PC-9 (cell line): ENCODE results near the gene OGG1. TPM values are rescaled to one million over a fixed set of nuclear protein-coding genes. Genes with fewer than 3 reads are reported as not detected.

Source experiments
- BruUV-seq: library from RNA; stranded (reverse); fragments of 400-500 nt; replicated peaks from 2 replicates; lab custom pipeline; 2021; lab: Mats Ljungman, UMichigan
- CTCF ChIA-PET: fragments of 300-600 bp; sonication (Branson Sonifier 250); formaldehyde crosslinking; loops from one replicate; lab custom pipeline; 2022; ENCODE audit warnings: antibody characterized with exemption; lab: Charles Lee
- POLR2A ChIA-PET: fragments of 300-600 bp; sonication (Branson Sonifier 250); formaldehyde crosslinking; loops from one replicate; lab custom pipeline; 2022; ENCODE audit warnings: antibody characterized with exemption; ENCODE audit not compliant: unreplicated experiment; lab: Charles Lee
- DNase-seq, 2 experiments: peaks; one replicate each; pipeline versions ENCODE4 v3.0.0 to v3.0.0-alpha.2; 2015 to 2022; ENCODE audit warnings: mixed read lengths in 1 of 2
- H2AFZ ChIP-seq: fragments of 200-600 bp; sonication (generic); 2 replicates; pipeline ENCODE4 v1.8.1; 2017; ENCODE audit warnings: antibody characterized with exemption
- H3F3A ChIP-seq: fragments of 200-600 bp; sonication (generic); 2 replicates; pipeline ENCODE4 v1.8.1; 2017; ENCODE audit warnings: antibody characterized with exemption, mild to moderate bottlenecking, low read depth; ENCODE audit not compliant: insufficient read depth
- H3K27ac ChIP-seq: fragments of 200-600 bp; sonication (generic); 2 replicates; pipeline ENCODE4 v1.6.1; 2016; ENCODE audit warnings: mixed run types
- H3K27me3 ChIP-seq: fragments of 200-600 bp; sonication (generic); 2 replicates; pipeline ENCODE4 v1.6.1; 2016; ENCODE audit warnings: low read depth, mixed run types; ENCODE audit not compliant: insufficient read depth
- H3K36me3 ChIP-seq: fragments of 200-600 bp; sonication (generic); 2 replicates; pipeline ENCODE4 v1.6.1; 2016; ENCODE audit warnings: low read depth, mixed run types
- H3K4me1 ChIP-seq: fragments of 200-600 bp; sonication (generic); replicated peaks from 2 replicates; pipeline ENCODE4 v1.6.1; 2016; ENCODE audit warnings: mixed run types; ENCODE audit not compliant: insufficient read depth
- H3K4me2 ChIP-seq: fragments of 200-600 bp; sonication (generic); 2 replicates; pipeline ENCODE4 v1.6.1; 2017; ENCODE audit warnings: mixed run types
- H3K4me3 ChIP-seq: fragments of 200-600 bp; sonication (generic); 2 replicates; pipeline ENCODE4 v1.6.1; 2016; ENCODE audit warnings: mixed run types
- H3K79me2 ChIP-seq: fragments of 200-600 bp; sonication (generic); 2 replicates; pipeline ENCODE4 v1.6.1; 2017; ENCODE audit warnings: low read depth, mixed run types
- H3K9me2 ChIP-seq: fragments of 200-600 bp; sonication (generic); 2 replicates; pipeline ENCODE4 v1.8.1; 2017; ENCODE audit warnings: mild to moderate bottlenecking; ENCODE audit not compliant: insufficient read depth
- H3K9me3 ChIP-seq: fragments of 200-600 bp; sonication (generic); 2 replicates; pipeline ENCODE4 v1.8.1; 2016; ENCODE audit warnings: low read depth; ENCODE audit not compliant: insufficient read depth
- H4K20me1 ChIP-seq: fragments of 200-600 bp; sonication (generic); 2 replicates; pipeline ENCODE4 v1.8.1; 2017; ENCODE audit not compliant: insufficient read depth
- EZH2 ChIP-seq: fragments of 200-600 bp; sonication (generic); IDR thresholded peaks from 2 replicates; pipeline ENCODE4 v1.8.0; 2017; ENCODE audit warnings: antibody characterized with exemption, low read depth
- intact Hi-C: fragments of 100-400 bp; cut with micrococcal nuclease; formaldehyde crosslinking; loops from one replicate; pipeline ENCODE4 v1.10.0; 2022; ENCODE audit not compliant: unreplicated experiment
- total RNA-seq: library from RNA; stranded (reverse); gene quantifications from 2 replicates; pipeline ENCODE4 v1.2.3, GENCODE V29; 2021
- TF ChIP-seq, protein P1 (sequence below): fragments of 200-600 bp; sonication (generic); conservative IDR thresholded peaks from 2 replicates; pipeline ENCODE4 v1.6.1; 2017; ENCODE audit warnings: mixed run types, antibody characterized with exemption, mild to moderate bottlenecking, moderate library complexity

Gene OGG1
- total RNA-seq, 1 experiment from 2014 or later: 22.1 TPM

DNA sequence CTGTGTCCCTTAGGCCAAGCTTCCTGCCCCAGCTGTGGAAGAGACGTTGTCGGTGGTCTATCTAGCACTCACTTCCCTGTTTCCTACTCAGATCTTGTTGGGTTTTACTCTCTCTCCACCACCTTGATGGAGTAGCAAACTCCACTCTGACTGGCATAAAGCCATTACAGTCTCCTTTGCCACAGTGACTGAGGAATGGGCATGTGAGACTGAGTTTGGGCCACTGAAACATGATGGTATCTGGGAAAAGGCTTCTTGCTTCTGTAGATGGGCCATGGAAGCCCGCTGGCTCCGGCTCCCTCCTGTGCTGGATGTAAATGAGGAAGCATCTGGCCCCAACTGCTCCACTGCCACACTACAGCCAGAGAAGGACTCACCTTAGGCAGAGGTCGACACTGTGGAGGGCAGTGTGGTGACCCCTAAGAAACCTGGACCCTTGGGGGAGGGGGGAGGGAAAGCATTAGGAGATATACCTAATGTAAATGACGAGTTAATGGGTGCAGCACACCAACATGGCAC lies 29.4 kb downstream of the OGG1 start:
- no peaks in the 10 kb centered on the region for H3K79me2 ChIP-seq
- TF ChIP-seq, protein P1, sequence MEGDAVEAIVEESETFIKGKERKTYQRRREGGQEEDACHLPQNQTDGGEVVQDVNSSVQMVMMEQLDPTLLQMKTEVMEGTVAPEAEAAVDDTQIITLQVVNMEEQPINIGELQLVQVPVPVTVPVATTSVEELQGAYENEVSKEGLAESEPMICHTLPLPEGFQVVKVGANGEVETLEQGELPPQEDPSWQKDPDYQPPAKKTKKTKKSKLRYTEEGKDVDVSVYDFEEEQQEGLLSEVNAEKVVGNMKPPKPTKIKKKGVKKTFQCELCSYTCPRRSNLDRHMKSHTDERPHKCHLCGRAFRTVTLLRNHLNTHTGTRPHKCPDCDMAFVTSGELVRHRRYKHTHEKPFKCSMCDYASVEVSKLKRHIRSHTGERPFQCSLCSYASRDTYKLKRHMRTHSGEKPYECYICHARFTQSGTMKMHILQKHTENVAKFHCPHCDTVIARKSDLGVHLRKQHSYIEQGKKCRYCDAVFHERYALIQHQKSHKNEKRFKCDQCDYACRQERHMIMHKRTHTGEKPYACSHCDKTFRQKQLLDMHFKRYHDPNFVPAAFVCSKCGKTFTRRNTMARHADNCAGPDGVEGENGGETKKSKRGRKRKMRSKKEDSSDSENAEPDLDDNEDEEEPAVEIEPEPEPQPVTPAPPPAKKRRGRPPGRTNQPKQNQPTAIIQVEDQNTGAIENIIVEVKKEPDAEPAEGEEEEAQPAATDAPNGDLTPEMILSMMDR: no peak
- TF ChIP-seq EZH2: no peak
- 0 out of 2 replicates have a peak, but pooled peaks cover 3% of the 10 kb centered on the region for H3F3A ChIP-seq
- intact Hi-C loops: no loop called here
- no peaks in the 10 kb centered on the region; the same call in 1 of the 2 replicates for H4K20me1 ChIP-seq
- no peak overlapping the region for H3K27ac ChIP-seq
- no peak overlapping the region for H2AFZ ChIP-seq
- BruUV-seq: no TSS peak
- H3K9me2 ChIP-seq: no peaks in the 10 kb centered on the region
- H3K27me3 ChIP-seq: no peaks in the 10 kb centered on the region
- POLR2A ChIA-PET: no interaction called here
- DNase-seq: no peak
- no peak overlapping the region for H3K4me3 ChIP-seq
- no peak overlapping the region for H3K4me2 ChIP-seq
- no peaks in the 10 kb centered on the region for H3K4me1 ChIP-seq
- CTCF ChIA-PET: no interaction called here
- no peaks in the 10 kb centered on the region for H3K9me3 ChIP-seq
- H3K36me3 ChIP-seq: no peaks in the 10 kb centered on the region

DNA sequence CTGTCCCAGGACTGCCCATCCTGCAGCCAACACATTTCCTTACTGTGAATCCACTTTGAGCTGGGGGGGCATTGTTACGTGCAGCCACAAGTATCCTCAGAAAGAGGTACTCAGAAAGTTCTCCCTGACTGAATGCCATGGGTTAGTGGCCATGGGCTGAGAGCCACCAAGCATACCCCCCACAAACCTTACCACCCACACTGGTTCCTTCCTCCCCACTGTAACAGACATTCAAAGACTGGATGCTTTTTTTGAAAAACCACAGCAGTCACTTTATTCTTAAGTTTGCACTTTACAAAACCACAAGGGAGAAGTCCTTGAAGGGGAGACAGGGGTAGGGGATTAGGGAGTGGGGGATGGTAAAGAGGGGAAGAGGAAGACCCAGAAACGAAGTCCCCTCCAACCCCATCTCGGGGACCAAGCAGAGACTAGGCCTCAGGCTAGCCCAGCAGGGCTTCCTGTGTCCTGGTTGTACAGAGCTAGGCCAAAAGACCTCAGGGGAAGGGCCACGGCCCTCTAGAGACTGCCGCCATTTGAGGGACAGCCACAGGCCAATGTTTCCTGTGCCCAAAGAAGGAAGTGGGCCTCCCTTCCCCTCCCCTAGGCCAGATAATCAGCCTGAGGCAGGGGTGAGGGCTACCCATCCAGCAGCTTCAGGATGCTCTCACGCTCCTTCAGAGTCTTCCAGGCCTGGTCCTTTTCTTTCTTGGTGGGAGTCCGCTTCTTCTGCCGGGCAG lies 30.1 kb downstream of the OGG1 start:
- no peaks in the 10 kb centered on the region for H3K9me3 ChIP-seq
- no peak overlapping the region for H3K4me2 ChIP-seq
- POLR2A ChIA-PET: interaction anchor here (0.7 kb wide), 1 partner anchor 24 kb away, joined by 4 read pairs; no protein-coding TSS in a partner anchor
- H3F3A ChIP-seq: 0 out of 2 replicates have a peak, but pooled peaks cover 3% of the 10 kb centered on the region
- no TSS peak for BruUV-seq
- no peaks in the 10 kb centered on the region for H3K79me2 ChIP-seq
- H3K4me3 ChIP-seq: no peak overlapping the region
- H3K27me3 ChIP-seq: no peaks in the 10 kb centered on the region
- H4K20me1 ChIP-seq: no peaks in the 10 kb centered on the region; the same call in 1 of the 2 replicates
- H3K9me2 ChIP-seq: no peaks in the 10 kb centered on the region
- TF ChIP-seq EZH2: no peak
- TF ChIP-seq, protein P1: no peak
- intact Hi-C loops: no loop called here
- H3K27ac ChIP-seq: no peak overlapping the region
- no peak for DNase-seq
- H2AFZ ChIP-seq: no peak overlapping the region
- H3K36me3 ChIP-seq: no peaks in the 10 kb centered on the region
- no peaks in the 10 kb centered on the region for H3K4me1 ChIP-seq
- CTCF ChIA-PET: no interaction called here

DNA sequence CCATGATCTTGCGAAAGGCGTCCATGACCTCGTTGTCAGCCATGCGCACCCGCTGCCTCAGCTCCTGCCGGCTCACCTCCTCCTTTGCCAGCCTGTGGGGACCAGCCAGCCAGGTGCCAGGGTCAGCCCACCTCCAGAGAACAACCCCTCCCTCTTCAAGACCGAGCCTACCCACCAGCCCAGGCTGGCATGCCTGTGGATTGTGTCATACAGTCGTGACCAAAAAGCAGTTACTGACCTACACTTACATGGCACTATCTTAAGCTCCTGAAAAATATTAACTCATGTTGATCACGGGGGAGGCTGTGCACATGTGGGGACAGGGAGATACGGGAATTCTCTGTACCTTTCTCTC lies 30.7 kb downstream of the OGG1 start:
- H3K9me2 ChIP-seq: no peaks in the 10 kb centered on the region
- no peak overlapping the region for H3K4me2 ChIP-seq
- no peaks in the 10 kb centered on the region for H3K4me1 ChIP-seq
- no peaks in the 10 kb centered on the region for H3K79me2 ChIP-seq
- no peak overlapping the region for H3K27ac ChIP-seq
- no peak overlapping the region for H2AFZ ChIP-seq
- no peaks in the 10 kb centered on the region for H3K36me3 ChIP-seq
- H4K20me1 ChIP-seq: no peaks in the 10 kb centered on the region; the same call in 1 of the 2 replicates
- DNase-seq: no peak
- POLR2A ChIA-PET: interaction anchor here (0.7 kb wide), 1 partner anchor 24 kb away, joined by 4 read pairs; no protein-coding TSS in a partner anchor
- no peak overlapping the region for H3K4me3 ChIP-seq
- 0 out of 2 replicates have a peak, but pooled peaks cover 3% of the 10 kb centered on the region for H3F3A ChIP-seq
- TF ChIP-seq, protein P1: no peak
- TF ChIP-seq EZH2: no peak
- H3K9me3 ChIP-seq: no peaks in the 10 kb centered on the region
- no TSS peak for BruUV-seq
- intact Hi-C loops: no loop called here
- CTCF ChIA-PET: no interaction called here
- no peaks in the 10 kb centered on the region for H3K27me3 ChIP-seq
